H9 (cell line): ENCODE measurements around the gene TRERF1. TPM values are rescaled to one million over a fixed set of nuclear protein-coding genes. Genes with fewer than 3 reads are reported as not detected.

Experiments used
- DNase-seq: peaks from one replicate; pipeline ENCODE4 v3.0.0-alpha.2; 2017
- H2AFZ ChIP-seq: one replicate; pipeline ENCODE4 v1.6.1; 2013; ENCODE audit warnings: mild to moderate bottlenecking, low read length, control low read depth, moderate library complexity
- H2AK5ac ChIP-seq: 2 replicates; pipeline ENCODE4 v1.6.1; 2013; ENCODE audit warnings: low read length, control low read depth, mixed read lengths; ENCODE audit not compliant: insufficient read length
- H2BK120ac ChIP-seq: one replicate; pipeline ENCODE4 v1.6.1; 2013; ENCODE audit warnings: low read depth, mild to moderate bottlenecking, low read length, control low read depth, inconsistent platforms; ENCODE audit not compliant: poor library complexity, severe bottlenecking
- H2BK12ac ChIP-seq: 2 replicates; pipeline ENCODE4 v1.6.1; 2013; ENCODE audit warnings: low read length, control low read depth, mixed read lengths, low read depth; ENCODE audit not compliant: insufficient read length
- H2BK15ac ChIP-seq: 2 replicates; pipeline ENCODE4 v1.6.1; 2013; ENCODE audit warnings: low read depth, low read length, control low read depth
- H2BK20ac ChIP-seq: one replicate; pipeline ENCODE4 v1.6.1; 2013; ENCODE audit warnings: low read depth, mild to moderate bottlenecking, low read length, control low read depth, inconsistent platforms; ENCODE audit not compliant: poor library complexity, severe bottlenecking
- H2BK5ac ChIP-seq: 2 replicates; pipeline ENCODE4 v1.6.1; 2013; ENCODE audit warnings: low read length, control low read depth, mixed read lengths; ENCODE audit not compliant: insufficient read length
- H3K14ac ChIP-seq: 2 replicates; pipeline ENCODE4 v1.6.1; 2013; ENCODE audit warnings: low read length, control low read depth; ENCODE audit not compliant: insufficient read depth
- H3K18ac ChIP-seq: 2 replicates; pipeline ENCODE4 v1.6.1; 2013; ENCODE audit warnings: low read depth, mild to moderate bottlenecking, mixed read lengths, low read length, control low read depth; ENCODE audit not compliant: insufficient read length
- H3K23ac ChIP-seq: 2 replicates; pipeline ENCODE4 v1.6.1; 2013; ENCODE audit warnings: low read length, control low read depth, mixed read lengths, low read depth; ENCODE audit not compliant: insufficient read length
- H3K23me2 ChIP-seq: 2 replicates; pipeline ENCODE4 v1.6.1; 2013; ENCODE audit warnings: low read depth, mild to moderate bottlenecking, mixed read lengths, low read length, control low read depth; ENCODE audit not compliant: insufficient read length, poor library complexity, severe bottlenecking
- H3K27ac ChIP-seq: 2 replicates; pipeline ENCODE4 v1.5.1; 2013; ENCODE audit warnings: low read length, control low read depth, mixed read lengths, low read depth; ENCODE audit not compliant: insufficient read length
- H3K27me3 ChIP-seq: 2 replicates; pipeline ENCODE4 v1.6.1; 2013; ENCODE audit warnings: low read length, control low read depth, inconsistent platforms; ENCODE audit not compliant: insufficient read depth
- H3K4ac ChIP-seq: 2 replicates; pipeline ENCODE4 v1.6.1; 2013; ENCODE audit warnings: low read depth, mild to moderate bottlenecking, control low read depth, inconsistent platforms, low read length, moderate library complexity
- H3K4me1 ChIP-seq: 2 replicates; pipeline ENCODE4 v1.6.1; 2013; ENCODE audit warnings: low read length, control low read depth, inconsistent platforms; ENCODE audit not compliant: insufficient read depth
- H3K4me2 ChIP-seq: 2 replicates; pipeline ENCODE4 v1.6.1; 2013; ENCODE audit warnings: low read length, control low read depth, mixed read lengths; ENCODE audit not compliant: insufficient read length, insufficient read depth
- H3K56ac ChIP-seq: 2 replicates; pipeline ENCODE4 v1.6.1; 2013; ENCODE audit warnings: low read depth, mild to moderate bottlenecking, mixed read lengths, low read length, control low read depth; ENCODE audit not compliant: insufficient read length
- H3K79me1 ChIP-seq: 2 replicates; pipeline ENCODE4 v1.6.1; 2013; ENCODE audit warnings: low read depth, mild to moderate bottlenecking, moderate library complexity, low read length, control low read depth, inconsistent platforms; ENCODE audit not compliant: insufficient read depth, poor library complexity, severe bottlenecking
- H3K79me2 ChIP-seq: 2 replicates; pipeline ENCODE4 v1.6.1; 2013; ENCODE audit warnings: low read length, control low read depth, inconsistent platforms; ENCODE audit not compliant: insufficient read depth
- H3K9ac ChIP-seq: 2 replicates; pipeline ENCODE4 v1.6.1; 2013; ENCODE audit warnings: low read length, control low read depth, mixed read lengths; ENCODE audit not compliant: insufficient read length; ENCODE audit errors: extremely low read depth
- H3K9me3 ChIP-seq: one replicate; pipeline ENCODE4 v1.6.1; 2013; ENCODE audit warnings: low read depth, low read length, inconsistent platforms; ENCODE audit not compliant: control insufficient read depth
- H3T11ph ChIP-seq: one replicate; pipeline ENCODE4 v1.6.1; 2013; ENCODE audit warnings: mild to moderate bottlenecking, low read length, control low read depth, inconsistent platforms
- H4K20me1 ChIP-seq: one replicate; pipeline ENCODE4 v1.6.1; 2013; ENCODE audit not compliant: control insufficient read depth, insufficient read length, insufficient read depth
- H4K5ac ChIP-seq: 2 replicates; pipeline ENCODE4 v1.6.1; 2013; ENCODE audit warnings: low read depth, mild to moderate bottlenecking, mixed read lengths, low read length, control low read depth; ENCODE audit not compliant: insufficient read length
- H4K8ac ChIP-seq: replicated peaks from 2 replicates; pipeline ENCODE4 v1.6.1; 2013; ENCODE audit warnings: low read length, control low read depth, mixed read lengths, low read depth; ENCODE audit not compliant: insufficient read length
- H4K91ac ChIP-seq: 2 replicates; pipeline ENCODE4 v1.6.1; 2013; ENCODE audit warnings: low read depth, mild to moderate bottlenecking, moderate library complexity, mixed read lengths, low read length, control low read depth; ENCODE audit not compliant: insufficient read length
- H3K27ac Mint-ChIP-seq, 3 experiments: 2 replicates in 2 of 3; 3 replicates in 1 of 3; pipeline ENCODE4 v1.8.0; 2020 to 2021; ENCODE audit warnings: mixed read lengths in 3 of 3, mild to moderate bottlenecking in 1 of 3, moderate library complexity in 1 of 3
- H3K27me3 Mint-ChIP-seq: 2 replicates; pipeline ENCODE4 v1.8.0; 2021; ENCODE audit warnings: low read depth, mild to moderate bottlenecking, moderate library complexity, mixed read lengths
- H3K36me3 Mint-ChIP-seq, 3 experiments: 2 replicates in 2 of 3; 3 replicates in 1 of 3; pipeline ENCODE4 v1.8.0; 2020 to 2021; ENCODE audit warnings: low read depth in 3 of 3, mixed read lengths in 3 of 3; ENCODE audit not compliant: insufficient read depth in 1 of 3
- H3K4me1 Mint-ChIP-seq, 2 experiments: 2 replicates each; pipeline ENCODE4 v1.8.0; 2020; ENCODE audit warnings: mixed read lengths in 2 of 2
- H3K4me3 Mint-ChIP-seq, 2 experiments: 2 replicates in 1 of 2; 3 replicates in 1 of 2; pipeline ENCODE4 v1.8.0; 2020 to 2021; ENCODE audit warnings: mild to moderate bottlenecking in 2 of 2, mixed read lengths in 2 of 2, moderate library complexity in 1 of 2
- H3K9me3 Mint-ChIP-seq, 2 experiments: 2 replicates in 1 of 2; 3 replicates in 1 of 2; pipeline ENCODE4 v1.8.0; 2020; ENCODE audit warnings: mild to moderate bottlenecking in 2 of 2, mixed read lengths in 2 of 2, moderate library complexity in 1 of 2
- WGBS: extraction: QIAGEN DNeasy Blood & Tissue Kit; methylation state at CpG from one replicate; pipeline ENCODE4 v1.1.7; 2013; ENCODE audit warnings: missing lambda C conversion rate, low lambda C conversion rate, mixed read lengths; ENCODE audit not compliant: insufficient read length; ENCODE audit errors: extremely low coverage; 5-methylcytosine and 5-hydroxymethylcytosine counted together
- total RNA-seq: library from RNA; stranded (reverse); gene quantifications from 2 replicates; pipeline ENCODE4 v1.2.1, GENCODE V29; 2021
- TF ChIP-seq, protein P1 (sequence below): fragments of 200-600 bp; sonication (generic); conservative IDR thresholded peaks from 3 replicates; pipeline ENCODE4 v1.8.0; 2021; ENCODE audit warnings: antibody characterized with exemption, mild to moderate bottlenecking

Gene TRERF1
- total RNA-seq, 1 experiment from 2014 or later = 19.7 TPM

DNA sequence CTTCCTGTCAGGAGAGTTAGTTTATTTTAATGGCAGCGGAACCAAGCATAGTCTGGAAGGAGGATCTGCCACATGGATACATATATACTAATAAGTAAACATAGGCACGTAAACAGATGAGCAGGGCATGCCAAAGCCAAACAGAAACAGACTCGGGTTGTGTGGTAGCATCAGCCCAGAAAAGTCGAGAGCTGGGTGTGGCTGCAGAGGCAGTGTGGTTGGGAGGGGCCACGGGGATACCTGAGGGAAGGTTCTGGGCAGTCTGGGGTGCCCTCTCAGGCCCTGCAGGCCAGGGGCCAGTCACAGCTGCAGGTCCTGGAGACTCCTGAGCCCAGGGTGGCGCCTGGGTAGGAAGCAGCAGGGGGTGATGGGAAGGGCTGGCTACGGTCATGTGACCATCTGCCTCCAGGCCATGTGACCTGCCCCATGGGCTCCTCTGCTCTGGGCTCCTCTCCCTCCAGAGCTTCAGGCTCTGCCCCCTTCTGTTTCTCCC is 191.3 kb downstream of the TRERF1 start:
- no peak overlapping the region for H3K4ac ChIP-seq
- no peak overlapping the region for H2BK5ac ChIP-seq
- H2BK20ac ChIP-seq = no peak overlapping the region
- no peak overlapping the region for H2AK5ac ChIP-seq
- H2BK120ac ChIP-seq = no peak overlapping the region
- Mint-ChIP-seq H3K4me1 (peaks cover 41 to 61% of the 10 kb centered on the region in 2 experiments), H3K4me3 (no peak overlapping the region; a peak in 1 of 5 replicates), H3K27ac (peak overlapping the region in 1 of 3 experiments; percentile 44; a peak in 1 of 7 replicates), H3K36me3 (peaks cover 24 to 30% (median 29%) of the 10 kb centered on the region in 3 experiments), H3K9me3 (no peaks in the 10 kb centered on the region), H3K27me3 (no peaks in the 10 kb centered on the region; the same call in 1 of the 2 replicates)
- no peak overlapping the region for H4K91ac ChIP-seq
- no peak overlapping the region for H4K8ac ChIP-seq
- H3K79me2 ChIP-seq = no peaks in the 10 kb centered on the region
- H3K9ac ChIP-seq = no peak overlapping the region
- H3K4me2 ChIP-seq = no peak overlapping the region
- H3K27me3 ChIP-seq = no peaks in the 10 kb centered on the region
- H3K14ac ChIP-seq = no peak overlapping the region
- H3K9me3 ChIP-seq = no peaks in the 10 kb centered on the region
- no peak overlapping the region for H3K27ac ChIP-seq
- no peak overlapping the region for H2AFZ ChIP-seq
- H2BK12ac ChIP-seq = no peak overlapping the region
- no peak overlapping the region for H2BK15ac ChIP-seq
- no peak overlapping the region for H3K23ac ChIP-seq
- no peak overlapping the region for H4K5ac ChIP-seq
- DNase-seq = peak; percentile 72
- no peak overlapping the region for H3K18ac ChIP-seq
- TF ChIP-seq, protein P1, sequence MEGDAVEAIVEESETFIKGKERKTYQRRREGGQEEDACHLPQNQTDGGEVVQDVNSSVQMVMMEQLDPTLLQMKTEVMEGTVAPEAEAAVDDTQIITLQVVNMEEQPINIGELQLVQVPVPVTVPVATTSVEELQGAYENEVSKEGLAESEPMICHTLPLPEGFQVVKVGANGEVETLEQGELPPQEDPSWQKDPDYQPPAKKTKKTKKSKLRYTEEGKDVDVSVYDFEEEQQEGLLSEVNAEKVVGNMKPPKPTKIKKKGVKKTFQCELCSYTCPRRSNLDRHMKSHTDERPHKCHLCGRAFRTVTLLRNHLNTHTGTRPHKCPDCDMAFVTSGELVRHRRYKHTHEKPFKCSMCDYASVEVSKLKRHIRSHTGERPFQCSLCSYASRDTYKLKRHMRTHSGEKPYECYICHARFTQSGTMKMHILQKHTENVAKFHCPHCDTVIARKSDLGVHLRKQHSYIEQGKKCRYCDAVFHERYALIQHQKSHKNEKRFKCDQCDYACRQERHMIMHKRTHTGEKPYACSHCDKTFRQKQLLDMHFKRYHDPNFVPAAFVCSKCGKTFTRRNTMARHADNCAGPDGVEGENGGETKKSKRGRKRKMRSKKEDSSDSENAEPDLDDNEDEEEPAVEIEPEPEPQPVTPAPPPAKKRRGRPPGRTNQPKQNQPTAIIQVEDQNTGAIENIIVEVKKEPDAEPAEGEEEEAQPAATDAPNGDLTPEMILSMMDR = no peak
- no peaks in the 10 kb centered on the region for H4K20me1 ChIP-seq
- H3K23me2 ChIP-seq = no peaks in the 10 kb centered on the region
- no peak overlapping the region for H3T11ph ChIP-seq
- no peak overlapping the region for H3K56ac ChIP-seq
- no CpG with 5 or more reads among the region's 7 CpGs for WGBS
- H3K4me1 ChIP-seq = peaks cover 16% of the 10 kb centered on the region; the same call in 1 of the 2 replicates
- H3K79me1 ChIP-seq = no peaks in the 10 kb centered on the region
